Subcutaneous adipose tissue (tissue), 4 donors: ENCODE results near the gene FBXO31. TPM values are rescaled to one million over a fixed set of nuclear protein-coding genes. Genes with fewer than 3 reads are reported as not detected.

Experiments used
- CTCF ChIP-seq: fragments of 450-650 bp; IDR thresholded peaks from one replicate; pipeline ENCODE4 v1.5.1; 2016; ENCODE audit warnings: low read depth, mild to moderate bottlenecking, control low read depth, antibody characterized with exemption, moderate library complexity
- total RNA-seq, 4 donors: library from RNA; depleted of rRNA; stranded (reverse); fragments of >200 nt; gene quantifications; one replicate each; pipeline ENCODE4 v1.1.0, GENCODE V29; 2016

FBXO31 gene
- total RNA-seq, 4 donors from 2014 or later, result 36.7 to 353 (median 76.1) TPM

DNA sequence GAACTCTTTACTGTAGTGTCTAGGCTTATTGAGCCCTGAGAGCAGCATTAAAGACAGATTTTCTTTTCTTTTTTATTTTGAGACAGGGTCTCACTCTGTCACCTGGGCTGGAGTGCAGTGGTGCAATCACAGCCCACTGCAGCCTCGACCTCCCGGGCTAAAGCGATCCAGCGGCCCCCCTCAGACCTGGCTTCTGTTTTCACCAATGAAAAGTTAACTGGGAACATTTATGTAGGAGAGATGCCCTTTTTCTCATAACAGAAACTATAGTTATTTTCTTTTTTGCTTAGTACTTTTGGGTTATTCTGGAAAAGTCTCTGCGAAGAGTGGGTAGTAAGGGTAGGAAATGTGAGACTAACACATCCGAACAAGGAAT lies 10.1 kb upstream of the FBXO31 start:
- TF ChIP-seq CTCF, result no peak

DNA sequence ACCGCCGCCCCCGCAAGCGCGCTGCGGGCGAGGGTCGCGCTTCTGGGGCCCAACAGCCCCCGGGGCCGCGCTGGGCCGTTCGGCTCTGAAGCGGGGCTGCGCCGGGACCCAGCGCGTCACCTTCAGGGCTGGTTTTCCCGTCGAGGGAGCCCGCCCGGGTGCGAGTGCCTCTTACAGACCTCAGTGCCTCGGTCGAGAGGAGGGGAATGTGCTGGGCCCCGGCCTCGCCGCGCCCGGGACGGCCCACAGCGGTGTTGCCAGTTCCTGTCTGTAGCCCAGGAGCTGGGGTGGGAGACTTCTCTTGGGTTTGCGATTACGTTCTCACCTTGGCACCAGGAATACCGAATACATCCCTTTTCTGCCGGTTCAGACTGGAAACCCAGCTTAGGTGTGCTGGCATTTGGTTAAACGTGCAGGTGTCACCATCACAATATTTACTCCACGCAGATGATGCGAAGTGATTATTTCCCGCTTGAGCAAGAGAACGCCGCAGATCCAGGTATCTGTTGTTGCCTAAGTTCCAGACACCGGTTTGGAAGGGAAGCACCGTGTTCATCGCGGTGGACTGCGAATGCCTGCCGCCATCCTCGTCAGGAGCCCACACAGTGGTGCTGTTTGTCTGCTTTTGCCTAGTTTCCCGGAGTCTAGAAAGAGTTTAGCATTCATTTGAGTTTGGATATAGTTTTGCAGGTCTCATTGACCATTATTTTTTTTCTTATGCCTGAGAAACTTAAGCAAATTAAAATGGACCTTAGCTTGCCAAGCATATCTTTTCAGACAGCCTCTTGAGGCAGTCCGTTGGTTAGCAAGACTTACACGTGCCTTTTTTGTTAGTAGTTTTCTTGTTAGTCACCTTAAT lies 9.5 kb upstream of the FBXO31 start:
- TF ChIP-seq CTCF, result no peak

GRCh38 chr16:87391950-87392820 lies 8.6 kb upstream of the FBXO31 start, which contains the start of gene MAP1LC3B:
Gene MAP1LC3B, plus strand, starts transcription at chr16:87392336. Its CDS starts 92 bp downstream, at chr16:87392428.
- TF ChIP-seq CTCF, result no peak

- no peak for TF ChIP-seq CTCF
Observed at GRCh38 chr16:87391324-87391949, 7.9 kb upstream of the FBXO31 start.

DNA sequence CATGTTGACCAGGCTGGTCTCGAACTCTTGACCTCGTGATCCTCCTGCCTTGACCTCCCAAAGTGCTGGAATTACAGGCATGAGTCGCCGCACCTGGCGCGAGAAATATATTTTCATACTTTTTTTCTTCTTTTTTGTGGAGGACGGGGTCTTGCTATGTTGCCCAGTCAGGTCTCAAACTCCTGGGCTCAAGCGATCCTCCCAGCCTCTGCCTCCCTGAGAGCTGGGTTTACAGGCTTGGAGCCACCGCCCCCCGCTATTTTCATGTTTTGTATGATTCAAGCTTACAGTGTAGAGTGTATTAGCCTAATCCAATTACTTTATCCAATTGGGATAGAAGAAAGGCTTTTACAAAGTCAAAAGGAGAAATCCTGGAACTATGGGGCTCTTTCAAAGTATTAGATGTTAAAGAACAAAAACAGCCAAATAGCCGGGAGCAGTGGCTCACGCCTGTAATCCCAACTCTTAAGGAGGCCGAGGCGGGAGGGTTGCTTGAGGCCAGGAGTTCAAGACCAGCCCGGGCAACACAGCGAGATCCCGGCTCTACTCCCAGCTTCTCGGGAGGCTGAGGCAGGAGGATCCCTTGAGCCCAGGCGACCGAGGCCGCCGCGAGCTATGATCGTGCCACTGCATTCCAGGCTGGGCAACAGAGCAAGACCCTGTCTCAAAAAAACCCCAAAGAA lies 7.2 kb upstream of the FBXO31 start:
- no peak for TF ChIP-seq CTCF

GRCh38 chr16:87389245-87389644 lies 5.7 kb upstream of the FBXO31 start:
- TF ChIP-seq CTCF, result no peak
